Kidney (tissue), 14 donors: ENCODE data around the gene FYB1. TPM values are rescaled to one million over a fixed set of nuclear protein-coding genes. Genes with fewer than 3 reads are reported as not detected.

Source experiments
- DNase-seq, 5 donors: peaks; one replicate each; pipeline ENCODE4 v3.0.0-alpha.2; 2013 to 2020
- FAIRE-seq: peaks from 2 replicates; lab custom pipeline; 2012; peaks lifted over from hg19 to GRCh38; lab: Jason Lieb, UNC
- H3K27ac ChIP-seq, 2 donors: one replicate each; pipeline ENCODE4 v1.7.0; 2013; ENCODE audit warnings: low read depth in 2 of 2, low read length in 2 of 2, inconsistent platforms in 1 of 2
- H3K27me3 ChIP-seq: one replicate; pipeline ENCODE4 v1.7.1; 2013; ENCODE audit warnings: low read length, inconsistent platforms; ENCODE audit not compliant: control insufficient read depth, insufficient read depth
- H3K36me3 ChIP-seq, 3 donors: one replicate each; pipeline versions ENCODE4 v1.7.0 to v1.7.1; 2013; ENCODE audit warnings: low read length in 3 of 3, control low read depth in 1 of 3, inconsistent platforms in 1 of 3; ENCODE audit not compliant: insufficient read depth in 3 of 3, control insufficient read depth in 2 of 3
- H3K4me1 ChIP-seq, 3 donors: one replicate each; pipeline versions ENCODE4 v1.7.0 to v1.7.1; 2013; ENCODE audit warnings: low read length in 3 of 3, inconsistent platforms in 1 of 3, low read depth in 1 of 3; ENCODE audit not compliant: control insufficient read depth in 2 of 3, insufficient read depth in 2 of 3
- H3K4me3 ChIP-seq, 3 donors: one replicate each; pipeline versions ENCODE4 v1.7.0 to v1.8.1; 2013; ENCODE audit warnings: low read length in 3 of 3, control low read depth in 1 of 3, inconsistent platforms in 1 of 3
- H3K9ac ChIP-seq, 3 donors: one replicate each; pipeline versions ENCODE4 v1.7.0 to v1.7.1; 2013; ENCODE audit warnings: low read length in 3 of 3, control low read depth in 1 of 3, inconsistent platforms in 1 of 3
- H3K9me3 ChIP-seq, 3 donors: one replicate each; pipeline versions ENCODE4 v1.7.0 to v1.7.1; 2013; ENCODE audit warnings: low read length in 3 of 3, control low read depth in 1 of 3, inconsistent platforms in 1 of 3; ENCODE audit not compliant: control insufficient read depth in 2 of 3, insufficient read depth in 1 of 3
- CTCF ChIP-seq: IDR thresholded peaks from 3 replicates; pipeline ENCODE4 v1.5.1; 2012; ENCODE audit warnings: mild to moderate bottlenecking, moderate library complexity, borderline replicate concordance; ENCODE audit not compliant: insufficient read depth; ENCODE audit errors: extremely low read depth
- intact Hi-C: fragments of 100-400 bp; cut with DNase I; formaldehyde crosslinking; loops from one replicate; pipeline ENCODE4 v1.11.1; 2022
- polyA plus RNA-seq: library from polyadenylated mRNA; stranded (reverse); fragments of 350-450 nt; fragmentation: Illumina TruSeq; extraction: RNeasy Lipid Tissue Mini Kit (QIAGEN cat#74804); gene quantifications from one replicate; pipeline ENCODE4 v1.2.3, GENCODE V29; 2014; ENCODE audit warnings: low read depth, low replicate concordance; ENCODE audit not compliant: insufficient read depth
- total RNA-seq: library from RNA; stranded (reverse); fragmentation: NEBNext Ultra II Directional; extraction: Animal tissue kit (Norgen Biotek cat#: 25700); gene quantifications from one replicate; pipeline ENCODE4 v1.2.1, GENCODE V29; 2021
- donor health status: control.
- donor health status: control.
- donor health status: control.
- donor health status: control.
- donor health status: control.
- donor health status: DM: yes; HTN: yes; CAD: no.
- donor health status: Normal renal cell carcinoma (clear cell type).

The FYB1 gene
- total and polyA plus RNA-seq, 2 donors from 2014 or later: 2.3 to 53.7 TPM

- no peak for DNase-seq
- intact Hi-C loops: no loop called here
- no peak overlapping the region for H3K9ac ChIP-seq
- no peak for TF ChIP-seq CTCF
- H3K27me3 ChIP-seq: no peaks in the 10 kb centered on the region
- H3K27ac ChIP-seq: no peak overlapping the region
- H3K9me3 ChIP-seq: no peaks in the 10 kb centered on the region
- H3K36me3 ChIP-seq: no peaks in the 10 kb centered on the region
- no peak overlapping the region for H3K4me3 ChIP-seq
- FAIRE-seq: no peak
- H3K4me1 ChIP-seq: no peaks in the 10 kb centered on the region
Observed at GRCh38 chr5:39161578-39161977, 57.8 kb downstream of the FYB1 start.

GRCh38 chr5:39160576-39161213 is 58.7 kb downstream of the FYB1 start:
- Histone ChIP-seq H3K36me3 (no peaks in the 10 kb centered on the region), H3K9ac (no peak overlapping the region), H3K27ac (no peak overlapping the region), H3K9me3 (no peaks in the 10 kb centered on the region), H3K4me3 (no peak overlapping the region), H3K4me1 (no peaks in the 10 kb centered on the region), H3K27me3 (no peaks in the 10 kb centered on the region)
- FAIRE-seq (no peak), DNase-seq (no peak)
- no peak for TF ChIP-seq CTCF
- intact Hi-C loops: no loop called here

- no peak overlapping the region for H3K9ac ChIP-seq
- no peaks in the 10 kb centered on the region for H3K36me3 ChIP-seq
- no peaks in the 10 kb centered on the region for H3K4me1 ChIP-seq
- no peak overlapping the region for H3K4me3 ChIP-seq
- intact Hi-C loops: no loop called here
- TF ChIP-seq CTCF: no peak
- H3K9me3 ChIP-seq: no peaks in the 10 kb centered on the region
- H3K27ac ChIP-seq: no peak overlapping the region
- H3K27me3 ChIP-seq: no peaks in the 10 kb centered on the region
- DNase-seq: no peak
- no peak for FAIRE-seq
Observed at GRCh38 chr5:39159811-39160490, 59.4 kb downstream of the FYB1 start.

GRCh38 chr5:39158786-39159185 is 60.6 kb downstream of the FYB1 start:
- Histone ChIP-seq H3K9me3 (no peaks in the 10 kb centered on the region), H3K4me3 (no peak overlapping the region), H3K36me3 (no peaks in the 10 kb centered on the region), H3K27me3 (no peaks in the 10 kb centered on the region), H3K9ac (no peak overlapping the region), H3K4me1 (no peaks in the 10 kb centered on the region), H3K27ac (no peak overlapping the region)
- no peak for TF ChIP-seq CTCF
- intact Hi-C loops: no loop called here
- FAIRE-seq: no peak
- DNase-seq: no peak
